ENCODE measurements around the gene ABCG1.

The ABCG1 gene

GRCh38 chr21:42229676-42230075 is 10.7 kb downstream of the ABCG1 start:
- no peak for ATAC-seq
- TF ChIP-seq ZNF565 (CRISPR knock-in tag; conservative IDR thresholded peaks at IDR 0.05; ENCODE audit: low read depth) = no peak
- no peak for TF ChIP-seq OSR1 (CRISPR knock-in tag; IDR thresholded peaks at IDR 0.05)
- no peak for TF ChIP-seq SNAI2 (CRISPR knock-in tag; IDR thresholded peaks at IDR 0.05)
- TF ChIP-seq ZNF8 (CRISPR knock-in tag; IDR thresholded peaks at IDR 0.05) = no peak
- TF ChIP-seq TCF4 (CRISPR knock-in tag; IDR thresholded peaks at IDR 0.05; ENCODE audit: borderline replicate concordance) = no peak
- TF ChIP-seq CSDC2 (CRISPR knock-in tag; IDR thresholded peaks at IDR 0.05) = no peak
- TF ChIP-seq PATZ1 (CRISPR knock-in tag; IDR thresholded peaks at IDR 0.05; ENCODE audit: borderline replicate concordance) = no peak
- no peak for TF ChIP-seq PPARA (CRISPR knock-in tag; IDR thresholded peaks at IDR 0.05; ENCODE audit: borderline replicate concordance)

- no peak for ATAC-seq
- TF ChIP-seq ZC3H10 (CRISPR knock-in tag; IDR thresholded peaks at IDR 0.05) (no peak), TOX (CRISPR knock-in tag; IDR thresholded peaks at IDR 0.05; ENCODE audit: borderline replicate concordance) (no peak), POU6F1 (CRISPR knock-in tag; IDR thresholded peaks at IDR 0.05; ENCODE audit: borderline replicate concordance, low read depth) (no peak), PATZ1 (CRISPR knock-in tag; IDR thresholded peaks at IDR 0.05; ENCODE audit: borderline replicate concordance) (no peak)
Observed at GRCh38 chr21:42230178-42230577, 11.2 kb downstream of the ABCG1 start.

GRCh38 chr21:42230636-42231035 is 11.7 kb downstream of the ABCG1 start:
- ATAC-seq = no peak
- TF ChIP-seq CREB5 (CRISPR knock-in tag; IDR thresholded peaks at IDR 0.05; ENCODE audit: low read depth) (no peak), ARNTL (CRISPR knock-in tag; IDR thresholded peaks at IDR 0.05; ENCODE audit: borderline replicate concordance, low read depth) (no peak), PPARA (CRISPR knock-in tag; IDR thresholded peaks at IDR 0.05; ENCODE audit: borderline replicate concordance) (no peak), ESRRG (CRISPR knock-in tag; IDR thresholded peaks at IDR 0.05) (no peak), CSDC2 (CRISPR knock-in tag; IDR thresholded peaks at IDR 0.05) (no peak), RARB (CRISPR knock-in tag; IDR thresholded peaks at IDR 0.05) (no peak), ZC3H10 (CRISPR knock-in tag; IDR thresholded peaks at IDR 0.05) (no peak), ZFP3 (CRISPR knock-in tag; IDR thresholded peaks at IDR 0.05) (no peak), ZFP30 (CRISPR knock-in tag; IDR thresholded peaks at IDR 0.05) (no peak), POU6F1 (CRISPR knock-in tag; IDR thresholded peaks at IDR 0.05; ENCODE audit: borderline replicate concordance, low read depth) (no peak), OSR1 (CRISPR knock-in tag; IDR thresholded peaks at IDR 0.05) (no peak), BACH2 (CRISPR knock-in tag; IDR thresholded peaks at IDR 0.05; ENCODE audit: borderline replicate concordance) (no peak), ZNF565 (CRISPR knock-in tag; conservative IDR thresholded peaks at IDR 0.05; ENCODE audit: low read depth) (no peak), TOX (CRISPR knock-in tag; IDR thresholded peaks at IDR 0.05; ENCODE audit: borderline replicate concordance) (no peak), SNAI2 (CRISPR knock-in tag; IDR thresholded peaks at IDR 0.05) (no peak), ISL1 (CRISPR knock-in tag; IDR thresholded peaks at IDR 0.05) (no peak), ZNF70 (CRISPR knock-in tag; IDR thresholded peaks at IDR 0.05) (no peak)

- no peak for TF ChIP-seq PATZ1 (CRISPR knock-in tag; IDR thresholded peaks at IDR 0.05; ENCODE audit: borderline replicate concordance)
- TF ChIP-seq ZNF565 (CRISPR knock-in tag; conservative IDR thresholded peaks at IDR 0.05; ENCODE audit: low read depth) = no peak
- TF ChIP-seq ZFP3 (CRISPR knock-in tag; IDR thresholded peaks at IDR 0.05) = no peak
- ATAC-seq = no peak
Observed at GRCh38 chr21:42231756-42232155, 12.8 kb downstream of the ABCG1 start.

Measured in SK-N-SH treated with all-trans-retinoic acid at 6 μM for 48 hours (cell line).